Endothelial cell of umbilical vein (primary cell): Measurements from ENCODE around the gene MINDY4.

ENCODE experiments used
- CTCF ChIP-seq, 2 donors: IDR thresholded peaks; 1 replicate in 1 of 2; 2 replicates in 1 of 2; pipeline ENCODE4 v1.5.1; 2011; ENCODE audit warnings: low read length in 2 of 2, mild to moderate bottlenecking in 2 of 2, moderate library complexity in 2 of 2, control low read depth in 1 of 2, inconsistent platforms in 1 of 2, low read depth in 1 of 2; ENCODE audit not compliant: insufficient read depth in 1 of 2; ENCODE audit errors: extremely low read depth in 1 of 2
- EZH2 ChIP-seq: IDR thresholded peaks from 2 replicates; pipeline ENCODE4 v1.6.1; 2012; ENCODE audit warnings: borderline replicate concordance, low read depth, mild to moderate bottlenecking, moderate library complexity, low read length, inconsistent platforms; ENCODE audit not compliant: severe bottlenecking
- FOS ChIP-seq: IDR thresholded peaks from 2 replicates; pipeline ENCODE4 v1.6.1; 2011; ENCODE audit warnings: mild to moderate bottlenecking, low read length, moderate library complexity, borderline replicate concordance; ENCODE audit not compliant: insufficient read depth
- GATA2 ChIP-seq: IDR thresholded peaks from 2 replicates; pipeline ENCODE4 v1.7.0; 2011; ENCODE audit warnings: low read depth, mild to moderate bottlenecking, moderate library complexity, mixed read lengths, low read length; ENCODE audit not compliant: insufficient read length, insufficient read depth
- JUN ChIP-seq: IDR thresholded peaks from 2 replicates; pipeline ENCODE4 v1.6.1; 2011; ENCODE audit warnings: borderline replicate concordance, low read depth; ENCODE audit not compliant: insufficient read length, insufficient read depth
- MYC ChIP-seq: IDR thresholded peaks from one replicate; pipeline ENCODE4 v1.6.1; 2011; ENCODE audit warnings: mild to moderate bottlenecking, low read depth, low read length
- POLR2A ChIP-seq: IDR thresholded peaks from 2 replicates; pipeline ENCODE4 v1.6.1; 2012; ENCODE audit warnings: low read depth, mild to moderate bottlenecking, control low read depth, low read length
- POLR2AphosphoS5 ChIP-seq: IDR thresholded peaks from 2 replicates; pipeline ENCODE4 v1.6.1; 2012; ENCODE audit warnings: low read depth, mild to moderate bottlenecking, control low read depth, low read length, moderate library complexity; ENCODE audit not compliant: insufficient read depth
- TF ChIP-seq, protein P1 (sequence below): IDR thresholded peaks from 2 replicates; pipeline ENCODE4 v1.6.1; 2011; ENCODE audit not compliant: insufficient read depth, insufficient read length

DNA sequence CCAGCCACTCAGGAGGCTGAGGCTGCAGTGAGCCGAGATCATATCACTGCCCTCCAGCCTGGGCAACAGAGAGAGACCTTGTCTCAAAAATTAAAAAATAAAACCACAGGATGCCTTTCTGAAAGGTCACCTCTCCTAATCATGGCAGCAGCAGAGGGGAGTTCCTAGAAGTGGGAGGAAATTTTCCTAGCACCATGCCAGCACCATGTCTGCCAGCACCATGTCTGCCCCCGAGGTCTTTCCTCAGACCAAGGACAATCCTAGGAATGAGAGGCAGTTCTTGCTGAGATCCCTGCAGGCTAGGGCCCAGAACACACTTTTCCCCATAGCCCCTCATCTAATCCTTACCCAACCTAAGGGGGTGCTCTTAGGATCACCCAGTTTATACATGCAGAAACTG lies 41.6 kb upstream of the MINDY4 start:
- TF ChIP-seq, protein P1, sequence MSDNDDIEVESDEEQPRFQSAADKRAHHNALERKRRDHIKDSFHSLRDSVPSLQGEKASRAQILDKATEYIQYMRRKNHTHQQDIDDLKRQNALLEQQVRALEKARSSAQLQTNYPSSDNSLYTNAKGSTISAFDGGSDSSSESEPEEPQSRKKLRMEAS, result no peak
- TF ChIP-seq CTCF (IDR thresholded peaks at IDR 0.05; ENCODE audit: extremely low read depth in 1 of 2, insufficient read depth in 1 of 2, low read depth in 1 of 2, low read length in 2 of 2) (no peak), POLR2AphosphoS5 (no peak), FOS (no peak), POLR2A (no peak), MYC (no peak), EZH2 (no peak), GATA2 (no peak), JUN (no peak)
